Body of pancreas (tissue), 4 donors: ENCODE measurements around the gene ACVR1C. TPM values are rescaled to one million over a fixed set of nuclear protein-coding genes. Genes with fewer than 3 reads are reported as not detected.

Experiments
- ATAC-seq: fragments of 150-250 bp; one replicate; pipeline ENCODE4 v1.9.1; 2016
- DNase-seq, 4 donors: peaks; one replicate each; pipeline ENCODE4 v3.0.0-alpha.2; 2019
- H3K27ac ChIP-seq, 4 donors: fragments of 200-600 bp; sonication (generic); 1 replicate in 3 of 4; 2 replicates in 1 of 4; pipeline versions ENCODE4 v1.5.1 to v1.6.1; 2016 to 2019; ENCODE audit warnings: mild to moderate bottlenecking in 1 of 4, mixed read lengths in 1 of 4, moderate library complexity in 1 of 4
- H3K27me3 ChIP-seq, 2 donors: fragments of 200-600 bp; sonication (generic); one replicate each; pipeline ENCODE4 v1.6.0; 2016; ENCODE audit warnings: mild to moderate bottlenecking in 1 of 2
- H3K36me3 ChIP-seq, 2 donors: fragments of 200-600 bp; sonication (generic); replicated peaks in 1 of 2; 2 replicates each; pipeline ENCODE4 v1.5.1; 2016; ENCODE audit warnings: low read depth in 2 of 2; ENCODE audit not compliant: insufficient read depth in 1 of 2
- H3K4me1 ChIP-seq: fragments of 200-600 bp; sonication (generic); one replicate; pipeline ENCODE4 v1.6.0; 2016
- H3K4me3 ChIP-seq, 2 donors: fragments of 200-600 bp; sonication (generic); 1 replicate in 1 of 2; 2 replicates in 1 of 2; pipeline ENCODE4 v1.5.1; 2016 to 2019
- H3K9me3 ChIP-seq, 3 donors: fragments of 200-600 bp; sonication (generic); 1 replicate in 2 of 3; 2 replicates in 1 of 3; pipeline ENCODE4 v1.5.1; 2016
- POLR2A ChIP-seq, 3 donors: fragments of 450-650 bp; IDR thresholded peaks; one replicate each; pipeline ENCODE4 v1.6.1; 2016; ENCODE audit warnings: antibody characterized with exemption in 3 of 3, mild to moderate bottlenecking in 2 of 3
- WGBS, 2 donors: methylation state at CpG; one replicate each; pipeline ENCODE4 v1.1.5; 2017; 5-methylcytosine and 5-hydroxymethylcytosine counted together
- intact Hi-C: fragments of 100-400 bp; cut with DNase I; formaldehyde crosslinking; loops from one replicate; pipeline ENCODE4 v1.15.1; 2023
- total RNA-seq, 2 donors: library from RNA; depleted of rRNA; stranded (reverse); fragments of >200 nt; gene quantifications; one replicate each; pipeline ENCODE4 v1.1.0, GENCODE V29; 2016
- TF ChIP-seq, protein P1 (sequence below), 7 experiments: fragments of 450-650 bp in 4 of 7; fragments of 200-600 bp in 3 of 7; sonication (generic) in 3 of 7; IDR thresholded peaks; one replicate each; pipeline ENCODE4 v1.5.1; 2016 to 2019; ENCODE audit warnings: antibody characterized with exemption in 7 of 7

The ACVR1C gene
- total RNA-seq, 2 donors from 2014 or later, result 1.6 to 6.6 TPM

DNA sequence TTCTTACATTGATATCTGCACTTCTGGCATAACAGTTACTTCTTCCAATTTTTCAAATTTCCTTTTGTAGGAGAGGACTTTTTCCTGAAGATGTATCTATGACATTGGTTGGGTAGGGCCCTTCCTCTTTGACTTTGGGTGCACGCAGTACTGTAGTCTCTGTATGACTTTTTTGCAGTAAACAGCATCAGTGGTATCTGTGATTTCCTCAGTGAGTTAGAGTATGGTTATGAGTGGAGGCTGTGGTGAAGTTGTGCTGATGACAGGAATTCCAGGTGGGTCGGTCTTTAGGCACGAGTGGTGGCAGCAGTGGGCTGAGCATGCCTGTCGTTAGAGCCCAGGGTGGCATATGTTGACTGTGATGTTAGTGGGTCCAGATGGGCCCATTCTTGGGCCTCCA is 17.6 kb downstream of the ACVR1C start:
- intact Hi-C loops, result loop anchor here (5.0 to 10.0 kb wide), 2 partner anchors 264 to 394 kb away; no protein-coding TSS in a partner anchor
- no peak for TF ChIP-seq POLR2A (IDR thresholded peaks at IDR 0.05)
- TF ChIP-seq, protein P1, sequence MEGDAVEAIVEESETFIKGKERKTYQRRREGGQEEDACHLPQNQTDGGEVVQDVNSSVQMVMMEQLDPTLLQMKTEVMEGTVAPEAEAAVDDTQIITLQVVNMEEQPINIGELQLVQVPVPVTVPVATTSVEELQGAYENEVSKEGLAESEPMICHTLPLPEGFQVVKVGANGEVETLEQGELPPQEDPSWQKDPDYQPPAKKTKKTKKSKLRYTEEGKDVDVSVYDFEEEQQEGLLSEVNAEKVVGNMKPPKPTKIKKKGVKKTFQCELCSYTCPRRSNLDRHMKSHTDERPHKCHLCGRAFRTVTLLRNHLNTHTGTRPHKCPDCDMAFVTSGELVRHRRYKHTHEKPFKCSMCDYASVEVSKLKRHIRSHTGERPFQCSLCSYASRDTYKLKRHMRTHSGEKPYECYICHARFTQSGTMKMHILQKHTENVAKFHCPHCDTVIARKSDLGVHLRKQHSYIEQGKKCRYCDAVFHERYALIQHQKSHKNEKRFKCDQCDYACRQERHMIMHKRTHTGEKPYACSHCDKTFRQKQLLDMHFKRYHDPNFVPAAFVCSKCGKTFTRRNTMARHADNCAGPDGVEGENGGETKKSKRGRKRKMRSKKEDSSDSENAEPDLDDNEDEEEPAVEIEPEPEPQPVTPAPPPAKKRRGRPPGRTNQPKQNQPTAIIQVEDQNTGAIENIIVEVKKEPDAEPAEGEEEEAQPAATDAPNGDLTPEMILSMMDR (IDR thresholded peaks at IDR 0.05), result no peak
- ATAC-seq, result no peak
- WGBS, 2 donors, result 90% methylated on average over 4 of the region's 4 CpGs
- H3K4me1 ChIP-seq, result no peaks in the 10 kb centered on the region
- H3K27me3 ChIP-seq, result no peaks in the 10 kb centered on the region
- H3K27ac ChIP-seq, result no peak overlapping the region
- H3K4me3 ChIP-seq, result no peak overlapping the region
- H3K36me3 ChIP-seq, result no peaks in the 10 kb centered on the region
- no peaks in the 10 kb centered on the region for H3K9me3 ChIP-seq
- no peak for DNase-seq

DNA sequence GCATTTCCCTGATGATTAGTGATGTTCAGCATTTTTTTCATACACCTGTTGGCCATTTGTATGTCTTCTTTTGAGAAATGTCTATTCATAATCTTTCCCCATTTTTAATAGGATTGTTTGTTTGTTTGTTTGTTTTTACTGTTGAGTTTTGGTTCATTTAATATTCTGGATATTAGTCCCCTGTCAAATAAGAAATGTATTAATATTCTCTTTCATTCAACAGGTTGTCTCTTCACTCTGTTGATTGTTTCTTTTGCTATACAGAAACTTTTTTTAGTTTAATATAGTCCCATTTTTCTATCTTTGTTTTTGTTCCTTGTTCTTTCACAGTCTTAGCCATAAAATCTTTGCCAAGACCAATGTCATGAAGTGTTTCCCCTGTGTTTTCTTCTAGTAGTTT is 22.1 kb downstream of the ACVR1C start:
- Histone ChIP-seq H3K27me3 (no peaks in the 10 kb centered on the region), H3K4me1 (no peaks in the 10 kb centered on the region), H3K9me3 (no peaks in the 10 kb centered on the region), H3K36me3 (no peaks in the 10 kb centered on the region), H3K27ac (no peak overlapping the region), H3K4me3 (no peak overlapping the region)
- TF ChIP-seq POLR2A (IDR thresholded peaks at IDR 0.05), result no peak
- TF ChIP-seq, protein P1 (IDR thresholded peaks at IDR 0.05), result no peak
- intact Hi-C loops, result no loop called here
- DNase-seq (no peak), ATAC-seq (no peak)

DNA sequence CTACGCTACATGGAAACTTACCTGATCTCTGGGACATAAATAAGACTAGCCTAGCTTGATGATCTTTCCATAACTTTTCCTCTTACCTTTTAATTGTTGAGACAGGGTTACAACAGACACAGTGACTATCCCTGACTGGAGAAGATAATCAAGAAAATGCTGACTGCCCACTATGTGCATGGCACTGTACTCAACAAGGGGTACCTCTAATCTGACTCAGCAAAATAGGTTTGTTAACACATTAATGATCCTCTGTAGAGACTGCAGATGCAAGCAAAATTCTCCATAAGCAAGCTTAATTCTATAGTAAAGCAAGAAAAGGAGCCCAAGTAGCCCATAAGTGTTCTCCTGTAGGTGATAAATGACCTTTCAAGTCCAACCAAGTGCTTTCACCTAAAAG is 25.5 kb downstream of the ACVR1C start:
- Histone ChIP-seq H3K27ac (no peak overlapping the region), H3K27me3 (no peaks in the 10 kb centered on the region), H3K4me3 (no peak overlapping the region), H3K36me3 (no peaks in the 10 kb centered on the region), H3K4me1 (no peaks in the 10 kb centered on the region), H3K9me3 (no peaks in the 10 kb centered on the region)
- no peak for DNase-seq
- intact Hi-C loops, result no loop called here
- no peak for TF ChIP-seq POLR2A (IDR thresholded peaks at IDR 0.05)
- TF ChIP-seq, protein P1 (IDR thresholded peaks at IDR 0.05), result no peak
- 93 to 96% methylated on average over 1 of the region's 1 CpG for WGBS, 2 donors
- ATAC-seq, result no peak

DNA sequence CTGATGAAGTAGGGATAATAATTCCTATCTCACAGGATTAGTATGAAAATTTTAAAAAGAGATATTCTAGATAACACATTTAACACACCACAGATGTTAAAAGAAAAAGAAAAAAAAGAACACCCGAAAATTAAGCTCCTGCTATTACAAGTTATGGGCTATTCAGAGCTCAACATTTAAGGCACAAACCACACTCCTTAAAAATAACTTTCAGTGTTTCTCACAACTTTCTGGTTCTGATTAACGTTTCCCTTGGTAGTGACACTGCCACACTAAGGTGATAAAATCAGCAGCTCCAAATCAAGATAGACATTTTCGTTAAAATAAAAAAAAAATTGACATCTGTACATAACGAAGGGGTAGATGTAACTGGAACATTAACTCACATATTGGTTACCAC is 26.9 kb downstream of the ACVR1C start:
- no peaks in the 10 kb centered on the region for H3K9me3 ChIP-seq
- intact Hi-C loops, result no loop called here
- H3K36me3 ChIP-seq, result no peaks in the 10 kb centered on the region
- 70 to 73% methylated on average over 4 of the region's 4 CpGs for WGBS, 2 donors
- TF ChIP-seq POLR2A (IDR thresholded peaks at IDR 0.05), result no peak
- TF ChIP-seq, protein P1 (IDR thresholded peaks at IDR 0.05), result no peak
- no peak overlapping the region for H3K4me3 ChIP-seq
- H3K27ac ChIP-seq, result no peak overlapping the region
- DNase-seq (no peak), ATAC-seq (no peak)
- peaks cover 3% of the 10 kb centered on the region for H3K4me1 ChIP-seq
- no peaks in the 10 kb centered on the region for H3K27me3 ChIP-seq

DNA sequence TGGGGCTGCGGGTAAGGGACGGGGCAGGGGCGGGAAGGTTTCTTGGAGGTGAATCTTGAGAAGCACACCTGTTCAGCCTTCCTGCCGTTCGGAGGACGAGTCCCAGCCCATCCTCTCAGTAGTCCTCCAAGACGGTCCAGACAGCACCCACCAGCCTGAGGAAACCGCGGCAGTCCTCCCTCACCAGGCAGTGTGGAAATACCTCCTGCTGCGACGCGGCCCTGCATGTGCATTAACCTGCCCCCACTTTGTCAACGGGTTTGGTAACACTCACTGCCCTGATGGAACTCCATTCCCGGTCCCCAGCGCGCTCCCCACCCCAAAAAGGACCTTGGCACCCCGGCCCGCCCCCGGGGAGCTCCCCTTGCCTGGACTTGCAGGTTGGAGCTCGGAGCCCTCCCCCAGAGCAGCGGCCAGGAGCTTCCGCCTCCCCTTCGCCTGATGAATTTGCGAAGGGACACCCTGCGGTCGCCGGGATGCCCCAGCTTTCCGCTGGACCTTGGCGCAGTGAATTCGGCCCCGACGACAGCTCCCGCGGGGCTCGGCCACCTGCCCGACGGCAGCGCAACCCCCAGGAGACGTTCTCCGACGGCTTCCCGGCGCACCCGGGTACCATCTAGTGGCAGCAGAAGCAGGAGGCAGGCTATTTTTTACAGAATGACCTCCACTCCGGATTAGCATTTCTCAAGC is 31.5 kb downstream of the ACVR1C start:
- Histone ChIP-seq H3K4me1 (peaks cover 3% of the 10 kb centered on the region), H3K4me3 (no peak overlapping the region), H3K36me3 (no peaks in the 10 kb centered on the region), H3K9me3 (no peaks in the 10 kb centered on the region), H3K27ac (no peak overlapping the region), H3K27me3 (no peaks in the 10 kb centered on the region)
- TF ChIP-seq POLR2A (IDR thresholded peaks at IDR 0.05), result no peak
- TF ChIP-seq, protein P1 (IDR thresholded peaks at IDR 0.05), result peak; percentile 29 to 58 (median 56)
- intact Hi-C loops, result no loop called here
- DNase-seq (peak; percentile 45 to 64 (median 52)), ATAC-seq (peak; percentile 9)
- WGBS, 2 donors, result 24 to 45% methylated on average over 25 to 45 of the region's 45 CpGs
